Measurements from ENCODE around the gene CHN2. TPM values are rescaled to one million over a fixed set of nuclear protein-coding genes. Genes with fewer than 3 reads are reported as not detected.

CHN2 gene
- total RNA-seq, 2 experiments from 2014 or later = 2.1 to 3.5 TPM

DNA sequence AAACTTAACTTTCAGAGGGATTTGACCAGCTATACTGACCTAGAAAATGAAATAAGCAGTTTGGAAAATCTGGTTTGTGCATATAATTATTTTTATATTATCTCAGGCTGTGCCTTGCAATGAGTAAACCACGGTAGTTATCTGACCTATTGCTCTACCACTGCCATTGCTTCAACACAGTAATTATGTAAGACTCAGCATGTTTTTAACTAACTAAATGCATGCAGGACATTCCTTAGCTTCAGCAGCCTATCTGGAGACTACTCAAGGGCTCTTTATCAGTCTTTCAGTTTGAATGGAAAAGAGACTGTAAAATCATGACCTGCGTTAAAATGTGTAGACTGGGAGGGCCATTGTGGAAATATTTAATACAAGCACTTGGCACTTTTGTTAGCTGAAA, 22.5 kb downstream of the CHN2 start:
- ChIA-PET POLR2A (interaction anchor here (0.6 kb wide), 1 partner anchor 26 kb away, joined by 3 read pairs; no protein-coding TSS in a partner anchor), CTCF (interaction anchor here (0.6 kb wide), 1 partner anchor 300 kb away, joined by 4 read pairs; no protein-coding TSS in a partner anchor)
- Histone ChIP-seq H3K27ac (ENCODE audit: low read depth in 1 of 2, low read length in 2 of 2) (no peak overlapping the region), H3K4me1 (ENCODE audit: insufficient read depth, low read length) (no peaks in the 10 kb centered on the region), H3K36me3 (ENCODE audit: insufficient read depth, low read length) (no peaks in the 10 kb centered on the region), H3K4me3 (ENCODE audit: low read length) (no peak overlapping the region), H3K27me3 (ENCODE audit: control insufficient read depth in 1 of 2, insufficient read depth in 2 of 2, low read length in 2 of 2) (no peaks in the 10 kb centered on the region), H3K9me3 (ENCODE audit: control insufficient read depth in 1 of 2, insufficient read depth in 1 of 2, low read length in 2 of 2) (no peaks in the 10 kb centered on the region)
- H3K4me1 Mint-ChIP-seq (ENCODE audit: low read depth) = no peaks in the 10 kb centered on the region
- no peaks in the 10 kb centered on the region for H3K9me3 Mint-ChIP-seq
- DNase-seq (no peak), ATAC-seq (ENCODE audit: poor library complexity) (no peak)
- intact Hi-C loops (cut with DNase I, micrococcal nuclease) = no loop called here
- no peak overlapping the region for H3K27ac Mint-ChIP-seq
- TF ChIP-seq CTCF (IDR thresholded peaks at IDR 0.05) = no peak
- no peaks in the 10 kb centered on the region for H3K27me3 Mint-ChIP-seq
- H3K36me3 Mint-ChIP-seq (ENCODE audit: low read depth) = no peaks in the 10 kb centered on the region
- H3K4me3 Mint-ChIP-seq = no peak overlapping the region

DNA sequence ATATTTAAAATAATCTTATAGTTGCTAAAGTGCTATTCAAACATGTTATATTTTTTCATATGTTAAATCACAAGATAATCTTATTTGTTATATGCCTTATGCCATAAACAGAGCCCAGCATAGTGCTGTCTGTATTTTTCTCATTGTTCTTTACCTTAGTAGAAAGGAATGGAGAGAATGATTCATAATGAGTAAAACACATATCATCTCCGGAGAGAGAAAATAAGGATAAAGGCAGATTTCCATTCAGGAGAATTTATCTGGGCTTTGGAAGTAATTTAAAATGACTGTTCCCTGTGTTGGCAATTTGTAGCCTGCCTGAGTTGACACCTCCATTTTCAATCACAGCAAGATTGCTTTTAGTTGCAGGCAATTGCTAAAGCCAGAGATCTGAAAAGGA, 30.2 kb downstream of the CHN2 start:
- Histone ChIP-seq H3K36me3 (ENCODE audit: insufficient read depth, low read length) (no peaks in the 10 kb centered on the region), H3K27me3 (ENCODE audit: control insufficient read depth in 1 of 2, insufficient read depth in 2 of 2, low read length in 2 of 2) (no peaks in the 10 kb centered on the region), H3K27ac (ENCODE audit: low read depth in 1 of 2, low read length in 2 of 2) (no peak overlapping the region), H3K4me3 (ENCODE audit: low read length) (no peak overlapping the region), H3K9me3 (ENCODE audit: control insufficient read depth in 1 of 2, insufficient read depth in 1 of 2, low read length in 2 of 2) (no peaks in the 10 kb centered on the region), H3K4me1 (ENCODE audit: insufficient read depth, low read length) (no peaks in the 10 kb centered on the region)
- H3K27ac Mint-ChIP-seq = no peak overlapping the region
- TF ChIP-seq CTCF (IDR thresholded peaks at IDR 0.05) = no peak
- POLR2A ChIA-PET = no interaction called here
- no peak overlapping the region for H3K4me3 Mint-ChIP-seq
- no peaks in the 10 kb centered on the region for H3K27me3 Mint-ChIP-seq
- H3K9me3 Mint-ChIP-seq = no peaks in the 10 kb centered on the region
- ATAC-seq (ENCODE audit: poor library complexity) (no peak), DNase-seq (no peak)
- CTCF ChIA-PET = no interaction called here
- H3K4me1 Mint-ChIP-seq (ENCODE audit: low read depth) = no peaks in the 10 kb centered on the region
- no peaks in the 10 kb centered on the region for H3K36me3 Mint-ChIP-seq (ENCODE audit: low read depth)
- intact Hi-C loops (cut with DNase I, micrococcal nuclease) = no loop called here

- POLR2A ChIA-PET = no interaction called here
- Mint-ChIP-seq H3K36me3 (ENCODE audit: low read depth) (no peaks in the 10 kb centered on the region), H3K4me3 (no peak overlapping the region), H3K27ac (no peak overlapping the region), H3K9me3 (no peaks in the 10 kb centered on the region), H3K4me1 (ENCODE audit: low read depth) (no peaks in the 10 kb centered on the region), H3K27me3 (no peaks in the 10 kb centered on the region)
- CTCF ChIA-PET = no interaction called here
- Histone ChIP-seq H3K27ac (ENCODE audit: low read depth in 1 of 2, low read length in 2 of 2) (no peak overlapping the region), H3K4me1 (ENCODE audit: insufficient read depth, low read length) (no peaks in the 10 kb centered on the region), H3K4me3 (ENCODE audit: low read length) (no peak overlapping the region), H3K36me3 (ENCODE audit: insufficient read depth, low read length) (no peaks in the 10 kb centered on the region), H3K27me3 (ENCODE audit: control insufficient read depth in 1 of 2, insufficient read depth in 2 of 2, low read length in 2 of 2) (no peaks in the 10 kb centered on the region), H3K9me3 (ENCODE audit: control insufficient read depth in 1 of 2, insufficient read depth in 1 of 2, low read length in 2 of 2) (no peaks in the 10 kb centered on the region)
- intact Hi-C loops (cut with DNase I, micrococcal nuclease) = no loop called here
- ATAC-seq (ENCODE audit: poor library complexity) (no peak), DNase-seq (no peak)
- TF ChIP-seq CTCF (IDR thresholded peaks at IDR 0.05) = no peak
Observed at GRCh38 chr7:29228289-29229011, 33.9 kb downstream of the CHN2 start.

Data from CD4-positive, alpha-beta T cell (primary cell).